ENCODE data around the gene ITPRID2.

DNA sequence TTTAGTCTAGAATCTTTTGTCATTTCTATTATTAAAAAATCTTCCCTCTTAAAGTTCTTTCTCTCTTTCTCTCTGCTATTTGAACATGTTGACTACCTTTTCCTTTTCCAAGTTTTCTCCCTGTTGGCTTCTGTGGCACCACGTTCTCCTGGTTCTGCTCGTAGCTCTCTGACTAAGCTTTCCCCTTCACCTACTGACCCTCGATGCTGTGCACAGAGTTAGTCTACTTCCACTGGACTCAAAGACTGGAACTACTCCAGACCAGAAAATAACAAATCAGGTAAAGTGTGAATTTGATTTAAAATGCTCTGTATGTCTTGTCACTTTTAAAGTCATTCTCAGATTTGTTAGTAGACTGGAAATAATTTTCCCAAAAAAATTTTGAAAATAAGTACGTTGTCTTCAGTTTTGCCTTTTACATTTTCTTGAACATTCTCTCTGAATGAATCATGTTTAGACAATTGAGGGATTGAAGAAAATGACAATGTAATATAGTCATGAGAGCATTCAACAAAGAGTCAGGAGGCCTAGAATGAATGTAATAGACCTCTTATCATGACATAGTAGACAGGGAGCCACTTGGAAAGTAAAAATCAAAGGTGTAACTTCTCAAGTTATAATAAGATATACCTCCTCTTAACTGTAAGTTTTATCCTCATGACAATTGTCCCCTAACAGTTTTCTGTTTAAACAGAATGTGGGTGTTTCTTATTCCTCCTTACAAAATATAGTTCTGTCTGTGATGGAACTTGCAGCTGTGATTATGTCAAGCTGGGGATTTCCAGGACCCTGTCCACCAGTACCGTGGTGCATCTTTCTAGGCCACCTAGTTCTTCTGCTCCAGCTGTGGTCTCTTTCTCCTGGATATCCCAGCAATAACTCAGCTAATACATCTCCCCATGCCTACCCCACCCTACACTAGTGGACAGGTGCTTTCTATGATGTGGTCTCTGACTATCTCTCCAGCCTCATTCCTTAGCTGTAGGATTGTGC, 25.5 kb downstream of the ITPRID2 start:
- TF ChIP-seq, protein P1, sequence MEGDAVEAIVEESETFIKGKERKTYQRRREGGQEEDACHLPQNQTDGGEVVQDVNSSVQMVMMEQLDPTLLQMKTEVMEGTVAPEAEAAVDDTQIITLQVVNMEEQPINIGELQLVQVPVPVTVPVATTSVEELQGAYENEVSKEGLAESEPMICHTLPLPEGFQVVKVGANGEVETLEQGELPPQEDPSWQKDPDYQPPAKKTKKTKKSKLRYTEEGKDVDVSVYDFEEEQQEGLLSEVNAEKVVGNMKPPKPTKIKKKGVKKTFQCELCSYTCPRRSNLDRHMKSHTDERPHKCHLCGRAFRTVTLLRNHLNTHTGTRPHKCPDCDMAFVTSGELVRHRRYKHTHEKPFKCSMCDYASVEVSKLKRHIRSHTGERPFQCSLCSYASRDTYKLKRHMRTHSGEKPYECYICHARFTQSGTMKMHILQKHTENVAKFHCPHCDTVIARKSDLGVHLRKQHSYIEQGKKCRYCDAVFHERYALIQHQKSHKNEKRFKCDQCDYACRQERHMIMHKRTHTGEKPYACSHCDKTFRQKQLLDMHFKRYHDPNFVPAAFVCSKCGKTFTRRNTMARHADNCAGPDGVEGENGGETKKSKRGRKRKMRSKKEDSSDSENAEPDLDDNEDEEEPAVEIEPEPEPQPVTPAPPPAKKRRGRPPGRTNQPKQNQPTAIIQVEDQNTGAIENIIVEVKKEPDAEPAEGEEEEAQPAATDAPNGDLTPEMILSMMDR (IDR thresholded peaks at IDR 0.05): no peak
- no peak for TF ChIP-seq POLR2A (IDR thresholded peaks at IDR 0.05)

Measured in adrenal gland (tissue), 5 donors.